Peyer's patch (tissue), 4 donors: ENCODE data around the gene PPFIBP1.

Experiments
- POLR2A ChIP-seq, 2 donors: fragments of 450-650 bp; IDR thresholded peaks; one replicate each; pipeline ENCODE4 v1.5.1; 2017; ENCODE audit warnings: antibody characterized with exemption in 2 of 2, mild to moderate bottlenecking in 2 of 2, moderate library complexity in 2 of 2
- TF ChIP-seq, protein P1 (sequence below), 6 experiments: fragments of 450-650 bp in 4 of 6; fragments of 200-600 bp in 2 of 6; sonication (generic) in 1 of 6; IDR thresholded peaks; one replicate each; pipeline ENCODE4 v1.5.1; 2017 to 2019; ENCODE audit warnings: antibody characterized with exemption in 6 of 6, mild to moderate bottlenecking in 3 of 6, moderate library complexity in 1 of 6

DNA sequence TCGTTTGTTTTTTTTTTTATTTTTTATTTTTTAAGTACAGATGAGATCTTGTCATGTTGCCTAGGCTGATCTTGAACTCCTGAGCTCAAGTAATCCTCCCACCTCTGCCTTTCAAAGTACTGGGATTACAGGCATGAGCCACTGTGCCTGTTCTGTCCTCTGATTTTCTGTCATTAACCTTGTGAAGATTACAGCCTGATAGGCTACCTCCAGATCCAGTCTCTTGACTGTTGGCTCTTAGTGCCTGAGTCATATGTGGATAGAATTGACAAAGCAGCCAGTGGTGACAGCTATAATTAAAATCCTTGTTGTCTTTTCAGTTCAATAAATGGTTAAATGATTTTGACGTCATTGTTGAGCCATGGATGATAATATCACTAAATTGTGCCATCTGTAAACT lies 151.0 kb downstream of the PPFIBP1 start:
- TF ChIP-seq, protein P1, sequence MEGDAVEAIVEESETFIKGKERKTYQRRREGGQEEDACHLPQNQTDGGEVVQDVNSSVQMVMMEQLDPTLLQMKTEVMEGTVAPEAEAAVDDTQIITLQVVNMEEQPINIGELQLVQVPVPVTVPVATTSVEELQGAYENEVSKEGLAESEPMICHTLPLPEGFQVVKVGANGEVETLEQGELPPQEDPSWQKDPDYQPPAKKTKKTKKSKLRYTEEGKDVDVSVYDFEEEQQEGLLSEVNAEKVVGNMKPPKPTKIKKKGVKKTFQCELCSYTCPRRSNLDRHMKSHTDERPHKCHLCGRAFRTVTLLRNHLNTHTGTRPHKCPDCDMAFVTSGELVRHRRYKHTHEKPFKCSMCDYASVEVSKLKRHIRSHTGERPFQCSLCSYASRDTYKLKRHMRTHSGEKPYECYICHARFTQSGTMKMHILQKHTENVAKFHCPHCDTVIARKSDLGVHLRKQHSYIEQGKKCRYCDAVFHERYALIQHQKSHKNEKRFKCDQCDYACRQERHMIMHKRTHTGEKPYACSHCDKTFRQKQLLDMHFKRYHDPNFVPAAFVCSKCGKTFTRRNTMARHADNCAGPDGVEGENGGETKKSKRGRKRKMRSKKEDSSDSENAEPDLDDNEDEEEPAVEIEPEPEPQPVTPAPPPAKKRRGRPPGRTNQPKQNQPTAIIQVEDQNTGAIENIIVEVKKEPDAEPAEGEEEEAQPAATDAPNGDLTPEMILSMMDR (IDR thresholded peaks at IDR 0.05), result no peak
- TF ChIP-seq POLR2A (IDR thresholded peaks at IDR 0.05), result no peak
